ENCODE measurements around the gene UPP2.

Gene UPP2

GRCh38 chr2:158142165-158142564, 40.5 kb downstream of the UPP2 start:
- DNase-seq (ENCODE audit: low read depth in 2 of 2), result no peak

- no peak for DNase-seq (ENCODE audit: low read depth in 2 of 2)
These were observed 41.1 kb downstream of the UPP2 start for GRCh38 chr2:158142568-158143332.

GRCh38 chr2:158143703-158144360, 42.2 kb downstream of the UPP2 start:
- DNase-seq (ENCODE audit: low read depth in 2 of 2), result no peak

GRCh38 chr2:158144914-158145625, 43.4 kb downstream of the UPP2 start:
- DNase-seq (ENCODE audit: low read depth in 2 of 2), result no peak

GRCh38 chr2:158153270-158154015, 51.8 kb downstream of the UPP2 start:
- DNase-seq (ENCODE audit: low read depth in 2 of 2), result no peak

GRCh38 chr2:158154596-158154995, 52.9 kb downstream of the UPP2 start:
- DNase-seq (ENCODE audit: low read depth in 2 of 2), result no peak

- no peak for DNase-seq (ENCODE audit: low read depth in 2 of 2)
These were observed 71.0 kb downstream of the UPP2 start for GRCh38 chr2:158172719-158173118.

GRCh38 chr2:158174495-158174894, 72.8 kb downstream of the UPP2 start:
- no peak for DNase-seq (ENCODE audit: low read depth in 2 of 2)

GRCh38 chr2:158174956-158175355, 73.3 kb downstream of the UPP2 start:
- no peak for DNase-seq (ENCODE audit: low read depth in 2 of 2)

GRCh38 chr2:158178646-158179045, 77.0 kb downstream of the UPP2 start:
- DNase-seq (ENCODE audit: low read depth in 2 of 2), result no peak

GRCh38 chr2:158179660-158180059, 78.0 kb downstream of the UPP2 start:
- DNase-seq (ENCODE audit: low read depth in 2 of 2), result no peak

GRCh38 chr2:158181171-158181570, 79.5 kb downstream of the UPP2 start:
- no peak for DNase-seq (ENCODE audit: low read depth in 2 of 2)

GRCh38 chr2:158182676-158183295, 81.1 kb downstream of the UPP2 start:
- DNase-seq (ENCODE audit: low read depth in 2 of 2), result no peak

GRCh38 chr2:158184001-158184400, 82.3 kb downstream of the UPP2 start:
- no peak for DNase-seq (ENCODE audit: low read depth in 2 of 2)

GRCh38 chr2:158184556-158185343, 83.1 kb downstream of the UPP2 start:
- no peak for DNase-seq (ENCODE audit: low read depth in 2 of 2)

All from stimulated activated CD8-positive, alpha-beta memory T cell treated with anti-CD3 and anti-CD28 coated beads, Interleukin-15, amount 100 ng/mL, for 4 hours (primary cell).